Measurements from ENCODE around the gene RAD51B. TPM values are rescaled to one million over a fixed set of nuclear protein-coding genes. Genes with fewer than 3 reads are reported as not detected.

The RAD51B gene
- total and polyA plus RNA-seq, 9 donors = 21.6 to 70.1 (median 35.1) TPM

DNA sequence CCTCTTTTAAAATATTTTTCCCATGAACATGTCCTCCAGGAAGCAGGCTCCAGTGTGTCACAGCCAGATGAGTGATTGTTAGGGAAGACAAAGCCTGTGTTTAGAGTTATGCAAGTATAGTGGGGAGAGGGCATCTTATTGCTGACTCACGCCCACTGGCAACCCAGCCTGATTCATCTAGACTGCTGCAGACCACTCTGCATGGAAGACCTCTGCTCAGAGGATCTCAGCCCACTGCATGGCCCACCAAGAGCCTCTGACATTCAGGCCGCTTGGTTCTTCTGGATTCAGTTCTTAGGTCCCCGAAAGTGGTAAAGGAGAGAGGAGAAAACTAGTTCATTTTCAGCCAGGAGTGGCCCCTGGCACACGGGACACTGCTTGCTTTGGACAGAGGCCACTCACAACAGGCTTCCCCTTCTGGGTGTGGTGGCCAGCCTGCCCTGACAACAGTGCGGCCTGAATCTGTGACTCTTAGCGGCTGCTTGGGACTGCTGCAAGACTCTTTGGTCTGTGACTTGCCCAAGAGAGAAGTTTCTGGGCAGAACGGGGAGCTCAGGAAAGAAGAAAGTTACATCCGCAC is 707.0 kb downstream of the RAD51B start:
- Histone ChIP-seq H3K4me3 (no peak overlapping the region), H3K27ac (no peak overlapping the region), H3K4me1 (ENCODE audit: insufficient read depth) (peaks cover 19% of the 10 kb centered on the region), H3K9me3 (no peaks in the 10 kb centered on the region), H3K27me3 (no peaks in the 10 kb centered on the region), H3K36me3 (no peaks in the 10 kb centered on the region)
- 86 to 92% (median 90%) methylated on average over 8 of the region's 8 CpGs for WGBS, 3 donors
- DNase-seq = no peak
- TF ChIP-seq, protein P1, sequence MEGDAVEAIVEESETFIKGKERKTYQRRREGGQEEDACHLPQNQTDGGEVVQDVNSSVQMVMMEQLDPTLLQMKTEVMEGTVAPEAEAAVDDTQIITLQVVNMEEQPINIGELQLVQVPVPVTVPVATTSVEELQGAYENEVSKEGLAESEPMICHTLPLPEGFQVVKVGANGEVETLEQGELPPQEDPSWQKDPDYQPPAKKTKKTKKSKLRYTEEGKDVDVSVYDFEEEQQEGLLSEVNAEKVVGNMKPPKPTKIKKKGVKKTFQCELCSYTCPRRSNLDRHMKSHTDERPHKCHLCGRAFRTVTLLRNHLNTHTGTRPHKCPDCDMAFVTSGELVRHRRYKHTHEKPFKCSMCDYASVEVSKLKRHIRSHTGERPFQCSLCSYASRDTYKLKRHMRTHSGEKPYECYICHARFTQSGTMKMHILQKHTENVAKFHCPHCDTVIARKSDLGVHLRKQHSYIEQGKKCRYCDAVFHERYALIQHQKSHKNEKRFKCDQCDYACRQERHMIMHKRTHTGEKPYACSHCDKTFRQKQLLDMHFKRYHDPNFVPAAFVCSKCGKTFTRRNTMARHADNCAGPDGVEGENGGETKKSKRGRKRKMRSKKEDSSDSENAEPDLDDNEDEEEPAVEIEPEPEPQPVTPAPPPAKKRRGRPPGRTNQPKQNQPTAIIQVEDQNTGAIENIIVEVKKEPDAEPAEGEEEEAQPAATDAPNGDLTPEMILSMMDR (IDR thresholded peaks at IDR 0.05) = no peak
- TF ChIP-seq POLR2A (IDR thresholded peaks at IDR 0.05) (no peak), EP300 (IDR thresholded peaks at IDR 0.05) (no peak)
- intact Hi-C loops (cut with DNase I) = loop anchor here in 1 of 4 donors (10.0 kb wide), 3 partner anchors 232 to 592 kb away; no protein-coding TSS in a partner anchor

DNA sequence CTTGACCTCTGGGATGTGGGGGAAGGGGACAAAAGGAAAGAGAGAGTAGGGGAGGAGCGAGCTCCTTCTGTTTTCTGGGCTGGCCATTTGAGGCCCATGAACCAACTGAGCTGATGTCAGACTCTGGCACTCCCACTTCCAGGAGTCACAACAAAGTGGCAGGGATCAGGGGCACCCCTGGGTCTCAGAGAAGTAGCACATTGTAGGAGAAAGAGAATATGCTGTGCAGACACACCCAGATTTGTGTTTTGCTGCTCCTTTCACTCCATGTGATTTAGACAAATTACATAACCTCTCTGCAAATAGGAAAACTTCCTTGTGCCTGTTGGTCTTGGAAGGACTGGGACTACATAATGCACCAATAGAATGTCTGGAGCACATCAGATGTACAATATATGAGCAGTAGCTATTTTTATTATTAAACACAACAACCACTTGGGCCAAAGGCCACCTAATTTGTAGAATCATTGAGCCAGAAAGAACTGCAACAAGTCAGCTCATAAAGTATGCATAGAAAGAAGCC is 707.8 kb downstream of the RAD51B start:
- Histone ChIP-seq H3K27me3 (no peaks in the 10 kb centered on the region), H3K27ac (no peak overlapping the region), H3K4me1 (ENCODE audit: insufficient read depth) (peaks cover 17% of the 10 kb centered on the region), H3K9me3 (no peaks in the 10 kb centered on the region), H3K36me3 (no peaks in the 10 kb centered on the region), H3K4me3 (no peak overlapping the region)
- 84 to 97% (median 90%) methylated on average over 1 of the region's 1 CpG for WGBS, 3 donors
- TF ChIP-seq EP300 (IDR thresholded peaks at IDR 0.05) (no peak), POLR2A (IDR thresholded peaks at IDR 0.05) (no peak)
- TF ChIP-seq, protein P1 (IDR thresholded peaks at IDR 0.05) = no peak
- intact Hi-C loops (cut with DNase I) = loop anchor here in 1 of 4 donors (10.0 kb wide), 3 partner anchors 233 to 593 kb away; no protein-coding TSS in a partner anchor
- DNase-seq = no peak

- WGBS, 3 donors = 90 to 95% (median 94%) methylated on average over 2 of the region's 2 CpGs
- Histone ChIP-seq H3K27ac (no peak overlapping the region), H3K4me1 (ENCODE audit: insufficient read depth) (peaks cover 14% of the 10 kb centered on the region), H3K9me3 (no peaks in the 10 kb centered on the region), H3K27me3 (no peaks in the 10 kb centered on the region), H3K36me3 (no peaks in the 10 kb centered on the region), H3K4me3 (no peak overlapping the region)
- no peak for DNase-seq
- no peak for TF ChIP-seq EP300 (IDR thresholded peaks at IDR 0.05)
- TF ChIP-seq, protein P1 (IDR thresholded peaks at IDR 0.05) = no peak
- no peak for TF ChIP-seq POLR2A (IDR thresholded peaks at IDR 0.05)
- intact Hi-C loops (cut with DNase I) = loop anchor here in 1 of 4 donors (10.0 kb wide), 3 partner anchors 233 to 593 kb away; no protein-coding TSS in a partner anchor
Observed at GRCh38 chr14:68528040-68528687, 708.6 kb downstream of the RAD51B start.

DNA sequence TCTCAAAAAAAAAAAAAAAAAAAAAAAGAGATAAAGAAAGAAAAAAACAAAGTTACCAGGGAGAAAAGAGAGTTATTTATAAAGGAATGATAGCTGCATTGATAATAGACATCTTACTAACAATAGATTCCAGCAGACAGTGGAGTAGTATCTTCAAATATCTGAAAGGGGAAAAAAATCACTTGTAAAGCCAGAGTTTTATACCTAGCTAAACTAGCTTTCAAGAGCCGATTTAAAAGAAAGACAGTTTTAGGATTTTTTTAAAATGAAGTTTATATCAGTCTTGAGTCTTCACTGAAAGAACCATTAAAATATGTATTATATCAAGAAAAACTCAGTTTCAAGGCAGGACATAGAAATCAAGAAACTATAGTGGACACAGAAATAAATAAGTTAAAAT is 710.9 kb downstream of the RAD51B start:
- Histone ChIP-seq H3K27me3 (no peaks in the 10 kb centered on the region), H3K27ac (no peak overlapping the region), H3K4me3 (no peak overlapping the region), H3K4me1 (ENCODE audit: insufficient read depth) (peaks cover 4% of the 10 kb centered on the region), H3K36me3 (no peaks in the 10 kb centered on the region), H3K9me3 (no peaks in the 10 kb centered on the region)
- 45 to 99% (median 98%) methylated on average over 1 of the region's 1 CpG for WGBS, 3 donors
- DNase-seq = no peak
- intact Hi-C loops (cut with DNase I) = no loop called here
- TF ChIP-seq POLR2A (IDR thresholded peaks at IDR 0.05) (no peak), EP300 (IDR thresholded peaks at IDR 0.05) (no peak)
- TF ChIP-seq, protein P1 (IDR thresholded peaks at IDR 0.05) = no peak

All from ovary (tissue), 9 donors.